Measurements from ENCODE around the gene KATNIP. TPM values are rescaled to one million over a fixed set of nuclear protein-coding genes. Genes with fewer than 3 reads are reported as not detected.
A peak's percentile ranks its signal among the peaks of the same experiment; 100 is the strongest.

KATNIP gene
- total and polyA plus RNA-seq, 2 of the 13 experiments (the other 11 are each of a cell fraction or from before 2014, with no cell fraction given): 9.7 to 12.0 TPM

DNA sequence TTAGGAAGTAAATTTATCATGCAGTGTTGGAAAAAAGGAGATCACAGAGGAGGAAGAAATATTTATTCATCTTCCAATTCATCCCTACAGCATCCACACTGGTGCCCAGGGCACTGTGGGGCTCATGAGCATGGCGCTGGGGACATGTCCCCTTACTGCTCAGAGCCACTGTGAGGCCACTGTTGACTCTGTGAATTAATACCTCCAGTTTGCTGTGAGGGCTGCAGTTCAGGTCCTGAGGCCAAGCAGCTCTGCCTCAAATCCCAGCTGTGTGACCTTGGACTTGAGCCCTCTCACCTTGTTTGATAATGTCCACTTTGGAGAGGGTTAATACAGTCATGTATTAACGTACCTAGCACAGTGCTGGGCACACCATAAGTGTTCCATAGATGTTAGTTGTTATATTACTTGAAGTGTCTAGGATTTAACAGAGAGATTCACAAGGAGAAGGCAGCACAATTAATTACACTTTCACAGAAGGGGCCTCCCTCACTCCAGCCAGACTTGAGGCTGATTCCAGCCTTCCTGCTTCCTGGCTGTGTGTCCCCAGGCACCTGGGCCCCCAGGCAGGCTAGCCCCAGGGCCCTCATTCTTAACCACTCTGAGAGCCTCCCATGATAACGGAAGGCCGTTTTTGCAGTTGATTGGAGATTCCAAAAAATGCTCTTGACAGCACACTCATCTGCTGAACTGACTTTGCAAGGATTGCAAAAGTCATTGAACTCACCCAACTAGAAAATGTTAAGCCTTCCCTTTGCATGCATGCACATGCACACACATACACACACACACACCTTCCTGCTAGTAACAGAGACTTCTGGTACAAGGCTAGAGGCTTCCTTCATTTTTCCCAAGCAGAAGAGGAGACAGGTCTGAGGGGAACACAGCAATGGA lies 29.4 kb downstream of the KATNIP start (continued):
- TF ChIP-seq, protein P1, sequence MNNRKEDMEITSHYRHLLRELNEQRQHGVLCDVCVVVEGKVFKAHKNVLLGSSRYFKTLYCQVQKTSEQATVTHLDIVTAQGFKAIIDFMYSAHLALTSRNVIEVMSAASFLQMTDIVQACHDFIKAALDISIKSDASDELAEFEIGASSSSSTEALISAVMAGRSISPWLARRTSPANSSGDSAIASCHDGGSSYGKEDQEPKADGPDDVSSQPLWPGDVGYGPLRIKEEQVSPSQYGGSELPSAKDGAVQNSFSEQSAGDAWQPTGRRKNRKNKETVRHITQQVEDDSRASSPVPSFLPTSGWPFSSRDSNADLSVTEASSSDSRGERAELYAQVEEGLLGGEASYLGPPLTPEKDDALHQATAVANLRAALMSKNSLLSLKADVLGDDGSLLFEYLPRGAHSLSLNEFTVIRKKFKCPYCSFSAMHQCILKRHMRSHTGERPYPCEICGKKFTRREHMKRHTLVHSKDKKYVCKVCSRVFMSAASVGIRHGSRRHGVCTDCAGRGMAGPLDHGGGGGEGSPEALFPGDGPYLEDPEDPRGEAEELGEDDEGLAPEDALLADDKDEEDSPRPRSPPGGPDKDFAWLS (CRISPR knock-in tag; IDR thresholded peaks at IDR 0.05; ENCODE audit: borderline replicate concordance): no peak
- TF ChIP-seq, protein P2, sequence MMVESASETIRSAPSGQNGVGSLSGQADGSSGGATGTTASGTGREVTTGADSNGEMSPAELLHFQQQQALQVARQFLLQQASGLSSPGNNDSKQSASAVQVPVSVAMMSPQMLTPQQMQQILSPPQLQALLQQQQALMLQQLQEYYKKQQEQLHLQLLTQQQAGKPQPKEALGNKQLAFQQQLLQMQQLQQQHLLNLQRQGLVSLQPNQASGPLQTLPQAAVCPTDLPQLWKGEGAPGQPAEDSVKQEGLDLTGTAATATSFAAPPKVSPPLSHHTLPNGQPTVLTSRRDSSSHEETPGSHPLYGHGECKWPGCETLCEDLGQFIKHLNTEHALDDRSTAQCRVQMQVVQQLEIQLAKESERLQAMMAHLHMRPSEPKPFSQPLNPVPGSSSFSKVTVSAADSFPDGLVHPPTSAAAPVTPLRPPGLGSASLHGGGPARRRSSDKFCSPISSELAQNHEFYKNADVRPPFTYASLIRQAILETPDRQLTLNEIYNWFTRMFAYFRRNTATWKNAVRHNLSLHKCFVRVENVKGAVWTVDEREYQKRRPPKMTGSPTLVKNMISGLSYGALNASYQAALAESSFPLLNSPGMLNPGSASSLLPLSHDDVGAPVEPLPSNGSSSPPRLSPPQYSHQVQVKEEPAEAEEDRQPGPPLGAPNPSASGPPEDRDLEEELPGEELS (CRISPR knock-in tag; IDR thresholded peaks at IDR 0.05): peak; percentile 57
- TF ChIP-seq ADNP (CRISPR knock-in tag; IDR thresholded peaks at IDR 0.05): no peak; the same call in 1 of the 2 replicates
- peak; percentile 57; the same call in 1 of the 2 replicates for TF ChIP-seq ZNF556 (CRISPR knock-in tag; IDR thresholded peaks at IDR 0.05; ENCODE audit: borderline replicate concordance)
- TF ChIP-seq HOXA9 (CRISPR knock-in tag; IDR thresholded peaks at IDR 0.05; ENCODE audit: borderline replicate concordance): no peak
- TF ChIP-seq ISL2 (CRISPR knock-in tag; IDR thresholded peaks at IDR 0.05): peak; percentile 55; the same call in 1 of the 2 replicates
- no peak for TF ChIP-seq ELF1 (CRISPR knock-in tag; IDR thresholded peaks at IDR 0.05)
- TF ChIP-seq, protein P3, sequence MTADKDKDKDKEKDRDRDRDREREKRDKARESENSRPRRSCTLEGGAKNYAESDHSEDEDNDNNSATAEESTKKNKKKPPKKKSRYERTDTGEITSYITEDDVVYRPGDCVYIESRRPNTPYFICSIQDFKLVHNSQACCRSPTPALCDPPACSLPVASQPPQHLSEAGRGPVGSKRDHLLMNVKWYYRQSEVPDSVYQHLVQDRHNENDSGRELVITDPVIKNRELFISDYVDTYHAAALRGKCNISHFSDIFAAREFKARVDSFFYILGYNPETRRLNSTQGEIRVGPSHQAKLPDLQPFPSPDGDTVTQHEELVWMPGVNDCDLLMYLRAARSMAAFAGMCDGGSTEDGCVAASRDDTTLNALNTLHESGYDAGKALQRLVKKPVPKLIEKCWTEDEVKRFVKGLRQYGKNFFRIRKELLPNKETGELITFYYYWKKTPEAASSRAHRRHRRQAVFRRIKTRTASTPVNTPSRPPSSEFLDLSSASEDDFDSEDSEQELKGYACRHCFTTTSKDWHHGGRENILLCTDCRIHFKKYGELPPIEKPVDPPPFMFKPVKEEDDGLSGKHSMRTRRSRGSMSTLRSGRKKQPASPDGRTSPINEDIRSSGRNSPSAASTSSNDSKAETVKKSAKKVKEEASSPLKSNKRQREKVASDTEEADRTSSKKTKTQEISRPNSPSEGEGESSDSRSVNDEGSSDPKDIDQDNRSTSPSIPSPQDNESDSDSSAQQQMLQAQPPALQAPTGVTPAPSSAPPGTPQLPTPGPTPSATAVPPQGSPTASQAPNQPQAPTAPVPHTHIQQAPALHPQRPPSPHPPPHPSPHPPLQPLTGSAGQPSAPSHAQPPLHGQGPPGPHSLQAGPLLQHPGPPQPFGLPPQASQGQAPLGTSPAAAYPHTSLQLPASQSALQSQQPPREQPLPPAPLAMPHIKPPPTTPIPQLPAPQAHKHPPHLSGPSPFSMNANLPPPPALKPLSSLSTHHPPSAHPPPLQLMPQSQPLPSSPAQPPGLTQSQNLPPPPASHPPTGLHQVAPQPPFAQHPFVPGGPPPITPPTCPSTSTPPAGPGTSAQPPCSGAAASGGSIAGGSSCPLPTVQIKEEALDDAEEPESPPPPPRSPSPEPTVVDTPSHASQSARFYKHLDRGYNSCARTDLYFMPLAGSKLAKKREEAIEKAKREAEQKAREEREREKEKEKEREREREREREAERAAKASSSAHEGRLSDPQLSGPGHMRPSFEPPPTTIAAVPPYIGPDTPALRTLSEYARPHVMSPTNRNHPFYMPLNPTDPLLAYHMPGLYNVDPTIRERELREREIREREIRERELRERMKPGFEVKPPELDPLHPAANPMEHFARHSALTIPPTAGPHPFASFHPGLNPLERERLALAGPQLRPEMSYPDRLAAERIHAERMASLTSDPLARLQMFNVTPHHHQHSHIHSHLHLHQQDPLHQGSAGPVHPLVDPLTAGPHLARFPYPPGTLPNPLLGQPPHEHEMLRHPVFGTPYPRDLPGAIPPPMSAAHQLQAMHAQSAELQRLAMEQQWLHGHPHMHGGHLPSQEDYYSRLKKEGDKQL (CRISPR knock-in tag; IDR thresholded peaks at IDR 0.05; ENCODE audit: low read depth): 0 out of 2 replicates have a peak, but pooled peaks have one; percentile 34
- 0 out of 2 replicates have a peak, but pooled peaks have one; percentile 24 for TF ChIP-seq ZNF343 (CRISPR knock-in tag; IDR thresholded peaks at IDR 0.05)
- no peak; the same call in 1 of the 2 replicates for TF ChIP-seq YEATS4 (CRISPR knock-in tag; IDR thresholded peaks at IDR 0.05; ENCODE audit: borderline replicate concordance)
- TF ChIP-seq ZNF891 (CRISPR knock-in tag; IDR thresholded peaks at IDR 0.05): 0 out of 2 replicates have a peak, but pooled peaks have one; percentile 56
- no peak for TF ChIP-seq ZNF124 (CRISPR knock-in tag; IDR thresholded peaks at IDR 0.05)
- TF ChIP-seq, protein P4, sequence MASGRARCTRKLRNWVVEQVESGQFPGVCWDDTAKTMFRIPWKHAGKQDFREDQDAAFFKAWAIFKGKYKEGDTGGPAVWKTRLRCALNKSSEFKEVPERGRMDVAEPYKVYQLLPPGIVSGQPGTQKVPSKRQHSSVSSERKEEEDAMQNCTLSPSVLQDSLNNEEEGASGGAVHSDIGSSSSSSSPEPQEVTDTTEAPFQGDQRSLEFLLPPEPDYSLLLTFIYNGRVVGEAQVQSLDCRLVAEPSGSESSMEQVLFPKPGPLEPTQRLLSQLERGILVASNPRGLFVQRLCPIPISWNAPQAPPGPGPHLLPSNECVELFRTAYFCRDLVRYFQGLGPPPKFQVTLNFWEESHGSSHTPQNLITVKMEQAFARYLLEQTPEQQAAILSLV (CRISPR knock-in tag; IDR thresholded peaks at IDR 0.05; ENCODE audit: borderline replicate concordance): no peak

Data from HepG2 (cell line).